Liver (tissue), 3 donors: Measurements from ENCODE around the gene BAIAP2L1.
"Not testable (repeated sequence)": the region's sequence is repeated elsewhere in the genome, so short reads cannot be mapped to it uniquely, and the experiment has no call there.

Experiments used
- GABPA ChIP-seq, 2 donors: IDR thresholded peaks in 1 of 2; conservative IDR thresholded peaks in 1 of 2; 2 replicates each; pipeline ENCODE4 v1.6.1; 2016; ENCODE audit warnings: antibody characterized with exemption in 2 of 2, mild to moderate bottlenecking in 1 of 2, moderate library complexity in 1 of 2
- HNF4G ChIP-seq: IDR thresholded peaks from 2 replicates; pipeline ENCODE4 v1.6.1; 2016; ENCODE audit warnings: antibody characterized with exemption
- RAD21 ChIP-seq, 2 donors: IDR thresholded peaks; 2 replicates each; pipeline ENCODE4 v1.6.1; 2016; ENCODE audit warnings: antibody characterized with exemption in 2 of 2, mild to moderate bottlenecking in 2 of 2
- YY1 ChIP-seq: IDR thresholded peaks from 2 replicates; pipeline ENCODE4 v1.6.1; 2016; ENCODE audit warnings: antibody characterized with exemption, mild to moderate bottlenecking
- TF ChIP-seq, protein P1 (sequence below): fragments of 150-350 bp; IDR thresholded peaks from 2 replicates; pipeline ENCODE4 v1.5.1; 2017; ENCODE audit warnings: improper control_type of control experiment, low read depth, low read length; ENCODE audit not compliant: missing input control
- TF ChIP-seq, protein P2 (sequence below): IDR thresholded peaks from 2 replicates; pipeline ENCODE4 v1.6.1; 2016; ENCODE audit warnings: antibody characterized with exemption
- donor health status: healthy.
- donor health status: healthy.

DNA sequence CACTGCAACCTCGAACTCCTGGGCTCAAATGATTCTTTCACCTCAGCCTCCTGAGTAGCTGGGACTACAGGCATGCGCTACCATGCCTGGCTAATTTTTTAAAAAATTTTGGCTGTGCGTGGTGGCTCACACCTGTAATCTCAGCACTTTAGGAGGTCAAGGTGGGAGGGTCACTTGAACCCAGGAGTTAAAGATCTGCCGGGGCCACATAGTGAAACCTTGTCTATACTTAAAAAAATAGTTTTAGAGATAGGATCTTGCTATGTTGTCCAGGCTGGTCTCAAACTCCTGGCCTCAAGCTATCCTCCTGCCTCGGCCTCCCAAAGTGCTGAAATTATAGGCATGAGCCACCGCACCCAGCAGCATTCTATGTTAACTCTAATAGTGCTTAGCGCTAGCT, 7.3 kb upstream of the BAIAP2L1 start:
- not testable (repeated sequence) for TF ChIP-seq RAD21 (IDR thresholded peaks at IDR 0.05); HNF4G; YY1; GABPA (IDR thresholded peaks at IDR 0.05 in 1 of 2, conservative IDR thresholded peaks at IDR 0.05 in 1 of 2)
- TF ChIP-seq, protein P1, sequence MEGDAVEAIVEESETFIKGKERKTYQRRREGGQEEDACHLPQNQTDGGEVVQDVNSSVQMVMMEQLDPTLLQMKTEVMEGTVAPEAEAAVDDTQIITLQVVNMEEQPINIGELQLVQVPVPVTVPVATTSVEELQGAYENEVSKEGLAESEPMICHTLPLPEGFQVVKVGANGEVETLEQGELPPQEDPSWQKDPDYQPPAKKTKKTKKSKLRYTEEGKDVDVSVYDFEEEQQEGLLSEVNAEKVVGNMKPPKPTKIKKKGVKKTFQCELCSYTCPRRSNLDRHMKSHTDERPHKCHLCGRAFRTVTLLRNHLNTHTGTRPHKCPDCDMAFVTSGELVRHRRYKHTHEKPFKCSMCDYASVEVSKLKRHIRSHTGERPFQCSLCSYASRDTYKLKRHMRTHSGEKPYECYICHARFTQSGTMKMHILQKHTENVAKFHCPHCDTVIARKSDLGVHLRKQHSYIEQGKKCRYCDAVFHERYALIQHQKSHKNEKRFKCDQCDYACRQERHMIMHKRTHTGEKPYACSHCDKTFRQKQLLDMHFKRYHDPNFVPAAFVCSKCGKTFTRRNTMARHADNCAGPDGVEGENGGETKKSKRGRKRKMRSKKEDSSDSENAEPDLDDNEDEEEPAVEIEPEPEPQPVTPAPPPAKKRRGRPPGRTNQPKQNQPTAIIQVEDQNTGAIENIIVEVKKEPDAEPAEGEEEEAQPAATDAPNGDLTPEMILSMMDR, result not testable (repeated sequence)
- TF ChIP-seq, protein P2, sequence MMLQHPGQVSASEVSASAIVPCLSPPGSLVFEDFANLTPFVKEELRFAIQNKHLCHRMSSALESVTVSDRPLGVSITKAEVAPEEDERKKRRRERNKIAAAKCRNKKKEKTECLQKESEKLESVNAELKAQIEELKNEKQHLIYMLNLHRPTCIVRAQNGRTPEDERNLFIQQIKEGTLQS, result not testable (repeated sequence)
